ENCODE measurements around the gene TCP11.

The TCP11 gene

DNA sequence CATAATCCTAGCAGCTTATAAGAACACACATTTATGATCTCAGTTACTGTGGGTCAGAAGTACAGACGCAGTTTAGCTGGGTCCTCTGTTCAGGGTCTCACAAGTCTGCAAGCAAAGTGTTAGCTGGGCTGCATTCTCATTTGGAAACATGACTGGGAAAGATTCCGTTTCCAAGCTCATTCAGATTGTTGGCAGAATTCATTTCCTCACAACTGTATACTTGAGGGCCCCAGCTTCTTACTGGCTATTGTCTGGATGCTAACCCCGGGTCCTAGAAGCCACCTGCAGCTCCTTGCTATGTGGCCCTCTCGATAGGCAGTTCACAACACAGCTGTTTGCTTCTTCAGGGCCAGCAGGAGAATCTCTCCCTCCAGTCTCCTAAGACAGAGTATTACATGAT is 13.1 kb downstream of the TCP11 start:
- Histone ChIP-seq H3K36me3 (ENCODE audit: insufficient read depth, low read length) (no peaks in the 10 kb centered on the region), H3K79me2 (ENCODE audit: insufficient read depth, low read length) (no peaks in the 10 kb centered on the region), H3K9me3 (ENCODE audit: insufficient read depth, low read depth, low read length) (no peaks in the 10 kb centered on the region), H3K9ac (ENCODE audit: low read depth, low read length, poor library complexity, severe bottlenecking) (no peak overlapping the region), H3K27me3 (ENCODE audit: insufficient read depth, low read length, poor library complexity, severe bottlenecking) (no peaks in the 10 kb centered on the region), H4K20me1 (ENCODE audit: insufficient read depth, low read length, poor library complexity, severe bottlenecking) (no peaks in the 10 kb centered on the region), H3K4me3 (ENCODE audit: low read length, poor library complexity, severe bottlenecking) (no peak overlapping the region), H3K4me1 (ENCODE audit: insufficient read depth, low read length, poor library complexity, severe bottlenecking) (no peaks in the 10 kb centered on the region), H3F3A (ENCODE audit: low read depth) (no peaks in the 10 kb centered on the region), H3K4me2 (ENCODE audit: low read depth, low read length, poor library complexity, severe bottlenecking) (no peak overlapping the region), H2AFZ (ENCODE audit: low read length) (no peak overlapping the region), H3K9me2 (replicated peaks; ENCODE audit: low read depth, low read length) (no peaks in the 10 kb centered on the region)
- TF ChIP-seq, protein P1, sequence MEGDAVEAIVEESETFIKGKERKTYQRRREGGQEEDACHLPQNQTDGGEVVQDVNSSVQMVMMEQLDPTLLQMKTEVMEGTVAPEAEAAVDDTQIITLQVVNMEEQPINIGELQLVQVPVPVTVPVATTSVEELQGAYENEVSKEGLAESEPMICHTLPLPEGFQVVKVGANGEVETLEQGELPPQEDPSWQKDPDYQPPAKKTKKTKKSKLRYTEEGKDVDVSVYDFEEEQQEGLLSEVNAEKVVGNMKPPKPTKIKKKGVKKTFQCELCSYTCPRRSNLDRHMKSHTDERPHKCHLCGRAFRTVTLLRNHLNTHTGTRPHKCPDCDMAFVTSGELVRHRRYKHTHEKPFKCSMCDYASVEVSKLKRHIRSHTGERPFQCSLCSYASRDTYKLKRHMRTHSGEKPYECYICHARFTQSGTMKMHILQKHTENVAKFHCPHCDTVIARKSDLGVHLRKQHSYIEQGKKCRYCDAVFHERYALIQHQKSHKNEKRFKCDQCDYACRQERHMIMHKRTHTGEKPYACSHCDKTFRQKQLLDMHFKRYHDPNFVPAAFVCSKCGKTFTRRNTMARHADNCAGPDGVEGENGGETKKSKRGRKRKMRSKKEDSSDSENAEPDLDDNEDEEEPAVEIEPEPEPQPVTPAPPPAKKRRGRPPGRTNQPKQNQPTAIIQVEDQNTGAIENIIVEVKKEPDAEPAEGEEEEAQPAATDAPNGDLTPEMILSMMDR (conservative IDR thresholded peaks at IDR 0.05; ENCODE audit: low read length) = no peak
- TF ChIP-seq EZH2phosphoT487 (IDR thresholded peaks at IDR 0.05; ENCODE audit: borderline replicate concordance) = no peak

DNA sequence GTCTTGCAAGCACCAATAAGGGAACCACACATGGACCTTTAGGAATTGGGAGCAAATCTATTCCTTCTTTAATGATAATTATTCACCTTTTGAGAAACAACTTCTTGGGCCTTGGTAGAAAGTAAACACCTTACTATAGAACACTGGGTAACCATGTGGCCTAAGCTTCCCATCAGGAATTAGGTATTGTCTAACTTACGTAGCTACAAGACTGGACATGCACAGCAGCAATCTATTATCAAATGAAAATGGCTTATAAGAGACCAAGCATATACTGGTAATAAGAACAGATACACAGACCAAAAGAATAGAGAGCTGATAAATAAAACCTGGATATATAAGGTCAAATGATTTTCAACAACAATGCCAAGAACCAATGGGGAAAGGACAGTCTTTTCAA is 16.8 kb downstream of the TCP11 start:
- TF ChIP-seq, protein P1 (conservative IDR thresholded peaks at IDR 0.05; ENCODE audit: low read length) = no peak
- no peak for TF ChIP-seq EZH2phosphoT487 (IDR thresholded peaks at IDR 0.05; ENCODE audit: borderline replicate concordance)
- no peaks in the 10 kb centered on the region for H3F3A ChIP-seq (ENCODE audit: low read depth)
- H3K79me2 ChIP-seq (ENCODE audit: insufficient read depth, low read length) = no peaks in the 10 kb centered on the region
- no peak overlapping the region for H3K4me2 ChIP-seq (ENCODE audit: low read depth, low read length, poor library complexity, severe bottlenecking)
- H2AFZ ChIP-seq (ENCODE audit: low read length) = no peak overlapping the region
- H3K27me3 ChIP-seq (ENCODE audit: insufficient read depth, low read length, poor library complexity, severe bottlenecking) = no peaks in the 10 kb centered on the region
- no peaks in the 10 kb centered on the region for H3K4me1 ChIP-seq (ENCODE audit: insufficient read depth, low read length, poor library complexity, severe bottlenecking)
- H3K36me3 ChIP-seq (ENCODE audit: insufficient read depth, low read length) = no peaks in the 10 kb centered on the region
- H3K9ac ChIP-seq (ENCODE audit: low read depth, low read length, poor library complexity, severe bottlenecking) = no peak overlapping the region
- no peak overlapping the region for H3K4me3 ChIP-seq (ENCODE audit: low read length, poor library complexity, severe bottlenecking)
- no peaks in the 10 kb centered on the region for H3K9me3 ChIP-seq (ENCODE audit: insufficient read depth, low read depth, low read length)
- no peaks in the 10 kb centered on the region for H4K20me1 ChIP-seq (ENCODE audit: insufficient read depth, low read length, poor library complexity, severe bottlenecking)
- H3K9me2 ChIP-seq (replicated peaks; ENCODE audit: low read depth, low read length) = no peaks in the 10 kb centered on the region

DNA sequence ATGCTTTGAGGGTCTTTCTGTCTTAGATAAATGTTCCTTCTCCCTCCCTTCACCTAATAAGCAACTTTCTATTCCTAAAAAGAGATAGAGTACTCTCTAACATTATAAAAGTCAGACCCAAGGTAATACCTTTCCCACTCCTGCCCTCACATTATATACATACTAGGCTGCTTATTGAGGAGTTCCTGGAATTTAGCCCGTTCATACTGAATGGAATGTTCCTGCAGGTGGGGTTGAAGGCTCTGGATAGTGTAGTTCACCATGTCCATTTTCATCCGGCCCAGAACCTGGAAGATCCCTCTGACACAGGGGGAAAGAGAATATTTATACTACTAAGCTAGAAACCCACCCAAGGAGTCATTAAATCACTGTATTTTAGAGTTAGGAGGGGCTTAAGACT is 20.4 kb downstream of the TCP11 start:
- no peaks in the 10 kb centered on the region for H3K27me3 ChIP-seq (ENCODE audit: insufficient read depth, low read length, poor library complexity, severe bottlenecking)
- H3K9me3 ChIP-seq (ENCODE audit: insufficient read depth, low read depth, low read length) = no peaks in the 10 kb centered on the region
- no peaks in the 10 kb centered on the region for H3K36me3 ChIP-seq (ENCODE audit: insufficient read depth, low read length)
- no peak for TF ChIP-seq EZH2phosphoT487 (IDR thresholded peaks at IDR 0.05; ENCODE audit: borderline replicate concordance)
- TF ChIP-seq, protein P1 (conservative IDR thresholded peaks at IDR 0.05; ENCODE audit: low read length) = no peak
- no peak overlapping the region for H3K9ac ChIP-seq (ENCODE audit: low read depth, low read length, poor library complexity, severe bottlenecking)
- no peak overlapping the region for H2AFZ ChIP-seq (ENCODE audit: low read length)
- no peaks in the 10 kb centered on the region for H3K79me2 ChIP-seq (ENCODE audit: insufficient read depth, low read length)
- H3F3A ChIP-seq (ENCODE audit: low read depth) = no peaks in the 10 kb centered on the region
- no peaks in the 10 kb centered on the region for H3K4me1 ChIP-seq (ENCODE audit: insufficient read depth, low read length, poor library complexity, severe bottlenecking)
- H3K4me3 ChIP-seq (ENCODE audit: low read length, poor library complexity, severe bottlenecking) = no peak overlapping the region
- no peak overlapping the region for H3K4me2 ChIP-seq (ENCODE audit: low read depth, low read length, poor library complexity, severe bottlenecking)
- no peaks in the 10 kb centered on the region for H3K9me2 ChIP-seq (replicated peaks; ENCODE audit: low read depth, low read length)
- no peaks in the 10 kb centered on the region for H4K20me1 ChIP-seq (ENCODE audit: insufficient read depth, low read length, poor library complexity, severe bottlenecking)
